ENCODE results near the gene GUCA2A.

The GUCA2A gene

DNA sequence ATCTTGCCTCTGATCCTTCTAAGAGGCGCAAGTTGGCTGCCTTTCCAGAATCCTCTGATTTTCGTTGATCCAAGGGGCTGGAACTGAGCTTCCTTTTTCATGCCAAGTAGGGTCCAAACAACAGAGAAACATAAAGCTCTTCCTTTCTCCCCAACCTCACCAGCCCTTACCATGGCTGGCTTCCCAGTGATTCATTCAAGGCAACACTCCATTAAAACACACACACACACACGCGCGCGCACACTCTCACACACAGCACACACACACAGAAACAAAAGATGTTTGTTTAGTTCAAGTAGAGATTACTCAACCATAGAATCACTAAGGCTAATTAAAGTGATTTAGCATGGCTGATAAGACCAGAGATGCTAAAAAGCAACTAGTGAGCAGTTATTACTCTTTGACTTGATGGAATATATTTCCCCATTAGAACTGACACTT lies 13.0 kb upstream of the GUCA2A start:
- Histone ChIP-seq H3K4me1 (ENCODE audit: control insufficient read depth, low read length) (peaks cover 3% of the 10 kb centered on the region; the same call in 1 of the 2 replicates), H3K27ac (ENCODE audit: low read depth, low read length) (no peak overlapping the region), H3K9me2 (replicated peaks; ENCODE audit: control insufficient read depth, low read length) (no peaks in the 10 kb centered on the region), H3K4me2 (ENCODE audit: low read length) (no peak overlapping the region), H3K36me3 (ENCODE audit: control insufficient read depth, low read length) (peaks cover 27% of the 10 kb centered on the region), H3F3A (ENCODE audit: control insufficient read depth, insufficient read depth) (no peaks in the 10 kb centered on the region), H4K20me1 (ENCODE audit: control insufficient read depth, insufficient read depth, low read depth, low read length) (no peaks in the 10 kb centered on the region), H3K4me3 (ENCODE audit: low read length) (no peak overlapping the region), H3K27me3 (ENCODE audit: control insufficient read depth, low read length) (no peaks in the 10 kb centered on the region), H3K79me2 (ENCODE audit: control insufficient read depth, low read length) (no peaks in the 10 kb centered on the region), H3K9me3 (ENCODE audit: control insufficient read depth, insufficient read depth, low read length) (no peaks in the 10 kb centered on the region)
- TF ChIP-seq, protein P1, sequence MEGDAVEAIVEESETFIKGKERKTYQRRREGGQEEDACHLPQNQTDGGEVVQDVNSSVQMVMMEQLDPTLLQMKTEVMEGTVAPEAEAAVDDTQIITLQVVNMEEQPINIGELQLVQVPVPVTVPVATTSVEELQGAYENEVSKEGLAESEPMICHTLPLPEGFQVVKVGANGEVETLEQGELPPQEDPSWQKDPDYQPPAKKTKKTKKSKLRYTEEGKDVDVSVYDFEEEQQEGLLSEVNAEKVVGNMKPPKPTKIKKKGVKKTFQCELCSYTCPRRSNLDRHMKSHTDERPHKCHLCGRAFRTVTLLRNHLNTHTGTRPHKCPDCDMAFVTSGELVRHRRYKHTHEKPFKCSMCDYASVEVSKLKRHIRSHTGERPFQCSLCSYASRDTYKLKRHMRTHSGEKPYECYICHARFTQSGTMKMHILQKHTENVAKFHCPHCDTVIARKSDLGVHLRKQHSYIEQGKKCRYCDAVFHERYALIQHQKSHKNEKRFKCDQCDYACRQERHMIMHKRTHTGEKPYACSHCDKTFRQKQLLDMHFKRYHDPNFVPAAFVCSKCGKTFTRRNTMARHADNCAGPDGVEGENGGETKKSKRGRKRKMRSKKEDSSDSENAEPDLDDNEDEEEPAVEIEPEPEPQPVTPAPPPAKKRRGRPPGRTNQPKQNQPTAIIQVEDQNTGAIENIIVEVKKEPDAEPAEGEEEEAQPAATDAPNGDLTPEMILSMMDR (IDR thresholded peaks at IDR 0.05; ENCODE audit: low read depth, low read length, poor library complexity, severe bottlenecking): no peak
- TF ChIP-seq EZH2phosphoT487 (IDR thresholded peaks at IDR 0.05; ENCODE audit: borderline replicate concordance, low read length): no peak

GRCh38 chr1:42176902-42177519 lies 12.5 kb upstream of the GUCA2A start:
- Histone ChIP-seq H3K27me3 (ENCODE audit: control insufficient read depth, low read length) (no peaks in the 10 kb centered on the region), H3K27ac (ENCODE audit: low read depth, low read length) (no peak overlapping the region), H3K4me1 (ENCODE audit: control insufficient read depth, low read length) (peaks cover 3% of the 10 kb centered on the region; the same call in 1 of the 2 replicates), H4K20me1 (ENCODE audit: control insufficient read depth, insufficient read depth, low read depth, low read length) (no peaks in the 10 kb centered on the region), H3K4me3 (ENCODE audit: low read length) (no peak overlapping the region), H3K79me2 (ENCODE audit: control insufficient read depth, low read length) (no peaks in the 10 kb centered on the region), H3K4me2 (ENCODE audit: low read length) (no peak overlapping the region), H3K36me3 (ENCODE audit: control insufficient read depth, low read length) (peaks cover 27% of the 10 kb centered on the region), H3K9me2 (replicated peaks; ENCODE audit: control insufficient read depth, low read length) (no peaks in the 10 kb centered on the region), H3F3A (ENCODE audit: control insufficient read depth, insufficient read depth) (no peaks in the 10 kb centered on the region), H3K9me3 (ENCODE audit: control insufficient read depth, insufficient read depth, low read length) (no peaks in the 10 kb centered on the region)
- TF ChIP-seq, protein P1 (IDR thresholded peaks at IDR 0.05; ENCODE audit: low read depth, low read length, poor library complexity, severe bottlenecking): peak; percentile 93
- no peak for TF ChIP-seq EZH2phosphoT487 (IDR thresholded peaks at IDR 0.05; ENCODE audit: borderline replicate concordance, low read length)

DNA sequence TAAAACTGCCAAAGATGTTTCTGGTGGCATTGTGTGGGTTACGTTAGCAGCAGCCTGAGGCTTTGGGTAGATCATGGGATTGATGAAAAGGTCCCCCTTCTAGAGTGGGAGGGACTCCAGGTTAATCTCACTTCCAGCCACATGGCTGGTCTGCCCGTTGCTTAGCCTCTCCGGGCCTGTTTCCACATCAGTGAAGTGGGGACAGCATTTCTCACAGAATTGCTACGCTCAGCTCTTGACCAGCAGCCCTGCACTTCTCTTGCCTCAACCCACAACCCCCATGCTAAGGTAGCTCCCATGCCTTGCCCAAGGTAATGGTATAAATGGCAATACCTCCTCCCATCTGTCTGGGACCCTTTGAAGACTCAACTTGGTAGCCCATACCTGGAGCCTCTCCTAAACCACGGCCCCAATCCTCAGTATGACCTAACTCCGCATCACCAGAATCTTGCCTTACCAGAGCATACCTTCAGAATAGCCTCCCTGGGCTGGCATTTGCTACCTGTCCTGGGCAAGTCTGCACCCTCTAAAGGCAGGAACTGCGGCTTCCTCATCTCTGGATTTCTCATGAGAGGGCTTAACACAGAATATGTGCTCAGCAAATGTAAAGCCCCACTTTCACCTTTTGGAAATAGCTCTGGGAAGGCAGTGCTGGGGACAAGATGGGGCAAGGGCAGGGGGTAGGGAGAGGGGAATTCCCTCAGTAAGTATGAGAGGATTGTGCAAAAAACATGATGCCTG lies 10.9 kb upstream of the GUCA2A start:
- H3K79me2 ChIP-seq (ENCODE audit: control insufficient read depth, low read length): no peaks in the 10 kb centered on the region
- no peak overlapping the region for H3K27ac ChIP-seq (ENCODE audit: low read depth, low read length)
- TF ChIP-seq, protein P1 (IDR thresholded peaks at IDR 0.05; ENCODE audit: low read depth, low read length, poor library complexity, severe bottlenecking): no peak
- no peak for TF ChIP-seq EZH2phosphoT487 (IDR thresholded peaks at IDR 0.05; ENCODE audit: borderline replicate concordance, low read length)
- H3F3A ChIP-seq (ENCODE audit: control insufficient read depth, insufficient read depth): no peaks in the 10 kb centered on the region
- peaks cover 16% of the 10 kb centered on the region for H3K36me3 ChIP-seq (ENCODE audit: control insufficient read depth, low read length)
- no peaks in the 10 kb centered on the region for H3K9me3 ChIP-seq (ENCODE audit: control insufficient read depth, insufficient read depth, low read length)
- H3K4me1 ChIP-seq (ENCODE audit: control insufficient read depth, low read length): peaks cover 3% of the 10 kb centered on the region; the same call in 1 of the 2 replicates
- no peak overlapping the region for H3K4me2 ChIP-seq (ENCODE audit: low read length)
- H3K9me2 ChIP-seq (replicated peaks; ENCODE audit: control insufficient read depth, low read length): no peaks in the 10 kb centered on the region
- no peaks in the 10 kb centered on the region for H3K27me3 ChIP-seq (ENCODE audit: control insufficient read depth, low read length)
- no peak overlapping the region for H3K4me3 ChIP-seq (ENCODE audit: low read length)
- H4K20me1 ChIP-seq (ENCODE audit: control insufficient read depth, insufficient read depth, low read depth, low read length): no peaks in the 10 kb centered on the region
